MM.1S (cell line): Measurements from ENCODE around the gene SMIM17.
A peak's percentile ranks its signal among the peaks of the same experiment; 100 is the strongest.

Experiments used
- DNase-seq: peaks from one replicate; pipeline ENCODE4 v3.0.0-alpha.2; 2015
- H2AFZ ChIP-seq: fragments of 300-600 bp; sonication (generic); 2 replicates; pipeline ENCODE4 v1.6.0; 2016; ENCODE audit warnings: antibody characterized with exemption, low read length
- H3F3A ChIP-seq: fragments of 300-600 bp; sonication (generic); 2 replicates; pipeline ENCODE4 v1.6.1; 2016; ENCODE audit warnings: mild to moderate bottlenecking, antibody characterized with exemption, low read length, moderate library complexity, mixed read lengths; ENCODE audit not compliant: insufficient read depth
- H3K27ac ChIP-seq: fragments of 300-600 bp; sonication (generic); 2 replicates; pipeline ENCODE4 v1.5.1; 2016; ENCODE audit warnings: mild to moderate bottlenecking, low read length
- H3K27me3 ChIP-seq: fragments of 300-600 bp; sonication (generic); replicated peaks from 2 replicates; pipeline ENCODE4 v1.6.0; 2016; ENCODE audit warnings: low read length; ENCODE audit not compliant: insufficient read depth
- H3K36me3 ChIP-seq: fragments of 300-600 bp; sonication (generic); replicated peaks from 2 replicates; pipeline ENCODE4 v1.6.1; 2016; ENCODE audit warnings: mild to moderate bottlenecking, low read length, mixed read lengths; ENCODE audit not compliant: insufficient read depth
- H3K4me1 ChIP-seq: fragments of 300-600 bp; sonication (generic); 2 replicates; pipeline ENCODE4 v1.6.1; 2016; ENCODE audit warnings: low read length, mixed read lengths
- H3K4me2 ChIP-seq: fragments of 300-600 bp; sonication (generic); 2 replicates; pipeline ENCODE4 v1.6.0; 2016; ENCODE audit warnings: low read depth, low read length
- H3K4me3 ChIP-seq: fragments of 300-600 bp; sonication (generic); 2 replicates; pipeline ENCODE4 v1.5.1; 2016; ENCODE audit warnings: low read length, mixed read lengths
- H3K79me2 ChIP-seq: fragments of 300-600 bp; sonication (generic); 2 replicates; pipeline ENCODE4 v1.6.1; 2016; ENCODE audit warnings: mixed run types, low read length, mixed read lengths
- H3K9ac ChIP-seq: fragments of 300-600 bp; sonication (generic); 2 replicates; pipeline ENCODE4 v1.6.1; 2016; ENCODE audit warnings: low read length, mixed read lengths
- H3K9me2 ChIP-seq: fragments of 300-600 bp; sonication (generic); replicated peaks from 2 replicates; pipeline ENCODE4 v1.6.1; 2016; ENCODE audit warnings: mild to moderate bottlenecking, low read length, mixed read lengths; ENCODE audit not compliant: insufficient read depth
- H3K9me3 ChIP-seq: fragments of 300-600 bp; sonication (generic); replicated peaks from 2 replicates; pipeline ENCODE4 v1.6.1; 2016; ENCODE audit warnings: mild to moderate bottlenecking, low read length, mixed read lengths; ENCODE audit not compliant: insufficient read depth
- H4K20me1 ChIP-seq: fragments of 300-600 bp; sonication (generic); 2 replicates; pipeline ENCODE4 v1.6.1; 2016; ENCODE audit warnings: mild to moderate bottlenecking, low read length, moderate library complexity, mixed read lengths; ENCODE audit not compliant: insufficient read depth
- EZH2 ChIP-seq: fragments of 300-600 bp; sonication (generic); optimal IDR thresholded peaks from 2 replicates; pipeline ENCODE3; 2017; ENCODE audit warnings: low read depth, mild to moderate bottlenecking, antibody characterized with exemption, low read length, mixed read lengths
- EZH2phosphoT487 ChIP-seq: fragments of 300-600 bp; sonication (generic); IDR thresholded peaks from 2 replicates; pipeline ENCODE4 v1.6.1; 2018; ENCODE audit warnings: antibody characterized with exemption, low read length
- TF ChIP-seq, protein P1 (sequence below): fragments of 300-600 bp; sonication (generic); IDR thresholded peaks from 2 replicates; pipeline ENCODE4 v1.5.1; 2016; ENCODE audit warnings: antibody characterized with exemption, low read length, mixed read lengths

SMIM17 gene

DNA sequence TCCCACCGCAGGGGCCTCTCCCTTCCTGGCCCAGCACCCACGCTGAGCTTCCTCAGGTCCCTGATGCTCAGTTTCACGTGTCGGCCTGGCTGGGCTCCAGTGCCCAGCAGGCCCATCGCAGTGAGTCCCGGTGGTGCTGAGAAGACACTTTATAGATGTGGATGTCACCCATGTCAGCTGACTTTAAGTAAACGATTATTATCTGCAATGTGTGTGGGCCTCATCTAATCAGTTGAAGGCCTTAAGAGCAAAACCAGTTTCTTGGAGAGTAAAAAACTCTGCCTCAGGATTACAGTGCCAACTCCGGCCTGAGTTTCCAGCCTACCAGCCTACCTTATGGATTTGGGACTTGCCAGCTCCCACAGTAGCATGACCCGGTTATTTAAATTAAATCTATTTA, 17.3 kb upstream of the SMIM17 start:
- Histone ChIP-seq H3F3A (no peaks in the 10 kb centered on the region), H3K9me2 (no peaks in the 10 kb centered on the region), H3K36me3 (no peaks in the 10 kb centered on the region; the same call in 1 of the 2 replicates), H3K79me2 (no peaks in the 10 kb centered on the region), H2AFZ (no peak overlapping the region), H3K9ac (no peak overlapping the region), H3K9me3 (no peaks in the 10 kb centered on the region), H3K27me3 (no peaks in the 10 kb centered on the region), H3K4me3 (no peak overlapping the region), H3K4me2 (no peak overlapping the region), H3K4me1 (no peaks in the 10 kb centered on the region), H4K20me1 (no peaks in the 10 kb centered on the region), H3K27ac (no peak overlapping the region)
- TF ChIP-seq, protein P1, sequence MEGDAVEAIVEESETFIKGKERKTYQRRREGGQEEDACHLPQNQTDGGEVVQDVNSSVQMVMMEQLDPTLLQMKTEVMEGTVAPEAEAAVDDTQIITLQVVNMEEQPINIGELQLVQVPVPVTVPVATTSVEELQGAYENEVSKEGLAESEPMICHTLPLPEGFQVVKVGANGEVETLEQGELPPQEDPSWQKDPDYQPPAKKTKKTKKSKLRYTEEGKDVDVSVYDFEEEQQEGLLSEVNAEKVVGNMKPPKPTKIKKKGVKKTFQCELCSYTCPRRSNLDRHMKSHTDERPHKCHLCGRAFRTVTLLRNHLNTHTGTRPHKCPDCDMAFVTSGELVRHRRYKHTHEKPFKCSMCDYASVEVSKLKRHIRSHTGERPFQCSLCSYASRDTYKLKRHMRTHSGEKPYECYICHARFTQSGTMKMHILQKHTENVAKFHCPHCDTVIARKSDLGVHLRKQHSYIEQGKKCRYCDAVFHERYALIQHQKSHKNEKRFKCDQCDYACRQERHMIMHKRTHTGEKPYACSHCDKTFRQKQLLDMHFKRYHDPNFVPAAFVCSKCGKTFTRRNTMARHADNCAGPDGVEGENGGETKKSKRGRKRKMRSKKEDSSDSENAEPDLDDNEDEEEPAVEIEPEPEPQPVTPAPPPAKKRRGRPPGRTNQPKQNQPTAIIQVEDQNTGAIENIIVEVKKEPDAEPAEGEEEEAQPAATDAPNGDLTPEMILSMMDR: no peak
- TF ChIP-seq EZH2phosphoT487 (no peak), EZH2 (no peak)
- DNase-seq: no peak

DNA sequence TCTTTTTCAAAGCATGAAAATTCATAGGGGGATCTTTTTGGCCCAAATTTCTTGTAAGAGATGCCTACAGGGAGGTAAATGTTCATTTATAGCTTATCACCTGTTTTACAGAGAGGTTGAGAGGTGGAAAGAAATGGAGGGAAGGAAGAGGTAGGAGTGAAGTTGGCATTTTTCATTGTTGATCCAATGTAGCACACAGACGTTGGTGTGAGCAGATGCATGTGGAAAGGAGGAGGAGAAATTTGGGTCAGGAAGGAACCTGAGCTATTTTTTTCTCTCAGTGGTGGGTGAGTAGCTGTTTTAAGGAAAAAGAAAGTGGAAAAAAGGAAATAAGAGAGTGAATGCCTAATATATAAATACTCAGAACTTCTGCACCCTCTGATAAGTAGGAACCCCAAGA, 9.9 kb upstream of the SMIM17 start:
- Histone ChIP-seq H3K79me2 (no peaks in the 10 kb centered on the region), H3K9me3 (no peaks in the 10 kb centered on the region), H3K27me3 (no peaks in the 10 kb centered on the region), H3K4me1 (no peaks in the 10 kb centered on the region), H3K27ac (no peak overlapping the region), H3K36me3 (no peaks in the 10 kb centered on the region), H3F3A (no peaks in the 10 kb centered on the region), H4K20me1 (no peaks in the 10 kb centered on the region), H2AFZ (no peak overlapping the region), H3K9me2 (no peaks in the 10 kb centered on the region), H3K9ac (no peak overlapping the region), H3K4me2 (no peak overlapping the region), H3K4me3 (no peak overlapping the region)
- TF ChIP-seq, protein P1: no peak
- TF ChIP-seq EZH2phosphoT487 (no peak), EZH2 (no peak)
- no peak for DNase-seq

DNA sequence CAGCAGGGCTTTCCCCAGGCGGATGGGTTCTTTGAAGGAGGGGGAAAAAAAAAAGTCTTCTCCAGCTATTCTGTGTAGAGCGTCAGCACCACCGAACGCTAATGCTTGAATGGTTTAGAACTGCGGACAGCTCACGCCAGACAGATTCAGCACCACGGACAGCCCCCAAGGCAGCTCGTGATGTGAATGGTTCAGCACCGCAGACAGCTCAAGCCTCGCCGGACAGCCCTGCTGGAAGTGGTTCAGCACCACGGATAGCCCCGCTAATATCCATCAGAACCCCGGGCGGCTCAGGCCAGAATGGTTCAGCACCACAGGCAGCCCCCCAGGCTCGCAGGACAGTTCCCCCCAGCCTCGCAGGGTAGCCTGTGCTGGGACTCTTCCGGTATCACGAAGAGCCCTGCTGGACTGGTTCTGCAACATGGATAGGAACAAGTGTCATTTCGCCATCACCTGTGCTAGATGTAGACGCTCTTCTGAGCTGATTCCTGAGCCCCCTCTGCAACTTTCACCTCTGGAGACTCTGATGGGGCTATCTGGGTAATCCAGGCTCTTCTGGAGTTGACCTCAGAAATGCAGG, 4.9 kb upstream of the SMIM17 start:
- Histone ChIP-seq H4K20me1 (no peaks in the 10 kb centered on the region), H3K36me3 (no peaks in the 10 kb centered on the region), H3K27me3 (no peaks in the 10 kb centered on the region), H3F3A (no peaks in the 10 kb centered on the region), H2AFZ (no peak overlapping the region), H3K4me3 (no peak overlapping the region), H3K4me1 (no peaks in the 10 kb centered on the region), H3K79me2 (no peaks in the 10 kb centered on the region), H3K9me2 (no peaks in the 10 kb centered on the region), H3K9me3 (no peaks in the 10 kb centered on the region), H3K27ac (no peak overlapping the region), H3K9ac (no peak overlapping the region), H3K4me2 (no peak overlapping the region)
- DNase-seq: peak; percentile 79
- TF ChIP-seq EZH2 (no peak), EZH2phosphoT487 (no peak)
- TF ChIP-seq, protein P1: no peak
